OCI-M2 (cell line): ENCODE data around the gene RSPO4.

Experiments used
- DNase-seq: peaks from one replicate; lab custom pipeline; 2025; ENCODE audit not compliant: unreplicated experiment; lab: John Stamatoyannopoulos, UW

Gene RSPO4

DNA sequence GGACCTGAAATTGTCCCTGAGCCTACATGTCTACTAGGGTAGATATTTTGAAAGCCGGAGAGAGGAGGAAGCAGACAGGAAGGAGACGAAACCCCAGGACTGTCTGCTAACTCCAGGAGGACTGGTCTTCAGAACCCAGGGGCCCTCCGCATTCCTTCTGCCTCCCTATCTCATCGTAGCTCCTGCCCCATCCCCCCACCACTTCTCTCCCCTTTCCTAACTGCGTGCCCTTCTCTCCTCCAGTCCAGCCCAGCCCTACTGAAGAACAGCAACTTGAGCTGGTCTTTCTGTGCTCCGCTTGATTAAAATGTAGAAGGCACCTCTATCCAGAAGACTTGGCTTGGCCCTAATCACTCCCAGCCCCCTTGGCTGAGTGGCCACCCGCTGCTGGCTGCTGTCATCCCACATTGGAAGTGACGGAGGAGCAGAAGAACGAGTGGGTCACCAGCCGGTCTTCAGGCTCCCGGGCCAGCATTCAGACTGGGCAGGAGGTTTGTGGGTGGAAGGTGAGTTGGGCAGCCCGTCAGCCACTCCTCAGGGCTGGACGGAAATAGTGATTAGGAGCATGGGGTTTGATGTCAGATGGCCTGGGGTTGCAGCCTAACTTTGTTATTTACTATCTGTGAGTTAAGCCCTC, 57.2 kb downstream of the RSPO4 start:
- DNase-seq: no peak

GRCh38 chr20:944148-944547, 58.0 kb downstream of the RSPO4 start:
- no peak for DNase-seq

- DNase-seq: no peak
Measured at GRCh38 chr20:942611-943010, 59.5 kb downstream of the RSPO4 start.

- no peak for DNase-seq
Measured at GRCh38 chr20:940926-941325, 61.2 kb downstream of the RSPO4 start.

DNA sequence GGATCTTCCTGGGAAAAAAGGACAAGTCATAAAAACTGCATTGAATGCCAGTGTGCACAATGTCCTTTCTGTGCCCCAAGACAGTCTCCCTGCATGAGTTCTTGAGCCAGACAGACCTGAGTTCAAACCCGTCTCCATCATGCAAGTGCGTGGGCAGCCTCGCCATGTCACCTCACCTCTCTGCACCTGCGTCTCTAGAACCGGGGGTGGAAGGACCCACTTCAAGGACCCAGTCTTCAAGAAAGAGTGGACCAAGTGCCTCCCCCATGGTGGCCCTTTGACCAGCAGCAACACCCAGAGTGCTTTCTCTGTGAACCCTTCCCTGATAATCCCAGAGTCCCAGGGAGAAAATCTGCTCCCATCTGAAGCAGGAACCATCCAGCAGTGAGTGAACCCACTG, 62.5 kb downstream of the RSPO4 start:
- DNase-seq: no peak

- DNase-seq: no peak
Measured at GRCh38 chr20:934186-934840, 67.8 kb downstream of the RSPO4 start.

DNA sequence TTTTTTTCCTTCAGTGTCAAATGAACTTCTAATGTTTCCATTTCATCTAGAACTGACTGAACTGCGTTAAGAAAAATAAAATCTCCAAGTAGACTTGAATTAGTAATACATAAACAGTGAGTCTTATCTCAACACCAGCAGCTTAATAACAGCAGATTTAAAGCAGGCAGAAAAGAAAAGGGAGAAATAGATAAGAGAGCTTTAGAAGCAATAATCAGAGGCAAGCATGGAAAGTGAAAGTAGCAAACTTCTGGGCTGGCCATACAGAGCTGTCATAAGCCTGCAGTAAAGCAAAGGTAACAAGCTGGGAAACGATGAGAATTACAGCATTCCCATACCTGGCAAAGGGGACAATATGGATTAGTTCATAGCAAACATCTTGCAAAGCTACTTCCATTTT, 69.1 kb downstream of the RSPO4 start:
- no peak for DNase-seq

DNA sequence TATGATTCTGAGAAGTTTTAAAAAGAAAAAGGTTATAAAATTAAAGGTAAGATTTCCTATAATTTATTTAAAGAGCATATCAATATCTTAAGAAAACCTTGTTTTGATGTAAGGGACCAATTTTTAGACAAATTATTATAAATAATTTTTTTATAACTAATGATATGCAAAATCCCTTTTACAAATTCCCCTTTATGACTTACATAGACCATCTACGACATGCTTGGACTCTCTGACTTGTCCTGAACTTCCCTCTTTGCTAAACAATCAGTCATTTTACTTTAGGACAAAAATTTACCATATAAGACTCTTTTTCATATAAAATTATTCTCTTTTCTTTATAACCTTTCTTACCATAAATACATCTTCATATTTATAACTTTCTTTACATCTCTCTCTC, 70.7 kb downstream of the RSPO4 start:
- no peak for DNase-seq

DNA sequence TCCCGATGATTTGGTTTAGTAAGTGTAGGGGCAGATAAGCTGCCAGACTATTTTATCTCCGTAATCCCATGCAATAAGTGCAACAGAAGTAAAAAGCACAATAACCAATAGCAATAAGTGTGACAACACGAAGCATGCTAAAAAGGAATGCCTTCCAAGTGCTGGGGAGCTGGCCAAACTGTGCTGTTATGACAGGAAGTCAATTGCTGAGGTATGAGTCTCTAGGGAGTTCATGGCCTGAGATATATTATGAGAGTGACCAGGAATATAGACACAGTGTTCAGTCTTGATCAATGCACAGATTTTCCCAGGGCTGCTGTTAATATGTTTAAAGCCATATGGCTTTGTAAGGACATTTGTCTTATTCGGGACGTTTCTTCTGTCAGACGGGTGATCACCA, 75.4 kb downstream of the RSPO4 start:
- no peak for DNase-seq

- no peak for DNase-seq
Measured at GRCh38 chr20:925516-925915, 76.6 kb downstream of the RSPO4 start.

- DNase-seq: no peak
Measured at GRCh38 chr20:924639-925038, 77.5 kb downstream of the RSPO4 start.

DNA sequence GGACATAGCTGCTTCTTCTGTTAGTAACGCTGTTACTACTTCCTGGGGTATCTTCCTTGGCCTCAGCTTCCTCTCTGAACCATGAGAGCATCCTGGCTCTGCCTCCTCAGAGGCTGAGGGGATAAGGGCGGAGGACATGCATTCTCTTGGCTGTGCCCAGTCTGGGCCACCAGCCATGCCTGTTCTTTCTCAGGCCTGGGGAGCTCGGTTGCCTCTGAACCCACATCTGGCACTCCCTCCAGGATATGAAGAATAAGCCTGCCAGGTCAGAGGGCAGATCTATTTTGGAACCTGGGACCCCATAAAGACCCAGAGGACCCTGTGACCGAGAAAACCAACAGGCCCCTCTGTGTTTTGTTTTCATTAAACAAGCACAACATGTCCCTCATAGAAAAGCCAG, 79.3 kb downstream of the RSPO4 start:
- DNase-seq: no peak

GRCh38 chr20:921068-921467, 81.0 kb downstream of the RSPO4 start:
- no peak for DNase-seq

DNA sequence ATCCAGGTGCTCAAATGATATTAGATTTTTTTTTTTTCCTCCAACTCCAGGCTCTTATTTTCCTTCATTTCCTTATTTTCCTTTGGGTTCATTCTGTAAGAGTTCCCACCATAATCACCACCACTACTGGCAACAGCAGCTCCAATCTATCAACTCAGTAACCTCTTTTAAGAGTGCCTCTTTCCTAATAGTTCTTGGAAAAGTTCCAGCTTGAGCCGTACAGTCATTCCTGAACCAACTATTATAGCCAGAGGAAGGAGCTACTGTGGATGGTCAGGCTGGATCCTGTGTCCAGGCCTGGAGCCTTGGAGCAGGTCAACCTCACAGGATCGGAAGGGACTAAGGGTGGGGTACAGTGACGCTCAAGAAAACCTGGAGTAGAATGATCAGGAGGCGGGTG, 81.8 kb downstream of the RSPO4 start:
- DNase-seq: no peak

DNA sequence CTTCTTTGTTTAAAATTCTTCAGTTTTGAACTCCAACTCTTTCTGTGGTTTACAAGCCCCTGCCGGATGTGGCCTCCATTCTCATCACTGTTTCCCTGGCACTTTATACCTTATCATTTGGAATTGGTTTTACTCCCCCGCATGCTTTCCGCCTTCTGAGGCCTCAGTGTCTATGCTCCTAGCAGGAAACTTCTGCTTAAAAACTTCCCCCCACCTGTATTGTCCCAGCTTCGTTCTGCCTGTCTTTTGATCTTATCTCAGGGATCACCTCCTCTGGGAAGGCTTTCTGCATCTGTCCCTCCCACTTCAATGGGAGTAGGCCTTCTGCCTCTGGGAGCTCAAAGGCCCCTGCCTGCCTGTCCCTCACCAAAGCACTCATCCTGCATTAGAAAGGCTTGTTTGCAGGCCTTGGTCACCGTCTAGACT, 82.6 kb downstream of the RSPO4 start:
- DNase-seq: no peak

DNA sequence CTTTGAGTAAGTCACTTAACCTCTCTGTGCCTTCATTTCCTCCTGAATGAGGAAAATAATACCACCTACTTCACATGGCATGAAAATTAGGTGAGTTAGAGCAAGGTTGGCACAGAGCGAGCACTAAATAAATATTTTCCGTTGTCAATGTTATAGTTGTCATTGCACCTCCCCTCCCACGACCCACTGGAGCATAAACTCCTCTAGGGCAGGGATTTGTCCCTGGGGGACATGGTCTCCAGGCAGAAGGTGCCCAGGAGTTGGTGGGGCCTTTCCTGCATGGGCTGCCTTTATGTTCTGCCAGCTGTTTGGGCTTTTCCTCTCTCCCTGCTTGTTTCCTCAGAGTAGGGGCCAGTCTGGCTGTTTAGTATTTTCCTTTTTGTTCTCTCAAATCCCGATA, 84.7 kb downstream of the RSPO4 start:
- DNase-seq: no peak

DNA sequence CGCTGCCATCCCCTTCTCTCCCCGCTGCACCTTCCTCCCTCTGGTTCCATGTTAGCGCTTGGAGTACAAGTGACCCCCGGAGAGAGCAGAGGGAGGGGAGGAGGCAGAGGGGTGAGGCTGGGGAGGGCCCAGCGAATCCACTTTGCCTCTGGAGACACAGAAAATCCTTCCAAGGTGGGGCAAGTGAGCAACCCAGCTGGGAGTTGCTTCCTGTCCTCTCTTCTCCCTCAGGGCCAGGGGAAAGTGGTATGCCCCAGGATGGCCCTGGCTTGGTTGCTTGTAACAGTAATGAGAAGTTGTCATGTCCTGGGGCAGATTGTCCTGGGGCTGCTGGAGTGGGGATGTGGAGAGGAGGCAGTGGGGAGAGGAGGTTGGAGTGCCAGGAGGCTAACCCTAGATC, 85.3 kb downstream of the RSPO4 start:
- no peak for DNase-seq

GRCh38 chr20:916125-916799, 85.8 kb downstream of the RSPO4 start, which contains the start of gene ANGPT4:
ANGPT4 (minus strand) TSS chr20:916334; CDS start chr20:916214, 120 bp downstream.
- no peak for DNase-seq

DNA sequence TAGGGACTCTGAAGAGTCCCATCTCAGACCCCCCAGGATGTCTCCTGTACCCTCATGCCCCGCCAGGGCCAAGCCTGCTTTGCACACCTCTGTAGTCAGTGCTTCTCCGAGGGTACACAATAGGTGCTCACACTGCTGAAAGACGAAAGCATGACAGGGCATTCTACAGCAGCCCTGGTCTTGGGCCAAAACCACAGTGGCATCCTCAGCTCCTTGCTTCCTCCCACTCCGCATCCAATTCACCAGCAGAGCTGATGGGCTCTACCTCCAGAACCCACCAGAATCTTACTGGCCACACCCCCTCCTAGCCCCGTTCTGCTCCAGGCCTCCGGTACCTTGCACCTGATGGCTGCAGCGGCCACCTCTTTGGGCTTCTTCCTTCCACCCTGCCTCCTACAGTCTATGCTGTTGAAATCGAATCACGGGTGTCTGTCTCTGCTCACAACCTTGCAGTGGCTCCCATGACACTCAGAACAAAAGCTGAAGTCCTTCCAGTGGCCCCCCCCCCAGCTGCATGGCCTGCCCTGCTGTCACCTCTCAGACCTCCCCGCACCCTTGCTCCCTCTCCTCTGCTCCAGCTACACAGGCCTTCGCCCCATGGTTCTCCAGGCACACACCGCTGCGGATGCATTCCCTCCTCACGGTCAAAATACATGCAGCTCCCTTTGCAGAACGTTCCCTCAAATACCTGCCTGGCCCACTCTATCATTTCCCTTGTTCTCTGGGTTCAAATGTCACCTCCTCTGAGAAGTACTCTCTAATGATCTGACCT, 87.2 kb downstream of the RSPO4 start:
- DNase-seq: no peak

GRCh38 chr20:913306-913849, 88.7 kb downstream of the RSPO4 start:
- DNase-seq: no peak

DNA sequence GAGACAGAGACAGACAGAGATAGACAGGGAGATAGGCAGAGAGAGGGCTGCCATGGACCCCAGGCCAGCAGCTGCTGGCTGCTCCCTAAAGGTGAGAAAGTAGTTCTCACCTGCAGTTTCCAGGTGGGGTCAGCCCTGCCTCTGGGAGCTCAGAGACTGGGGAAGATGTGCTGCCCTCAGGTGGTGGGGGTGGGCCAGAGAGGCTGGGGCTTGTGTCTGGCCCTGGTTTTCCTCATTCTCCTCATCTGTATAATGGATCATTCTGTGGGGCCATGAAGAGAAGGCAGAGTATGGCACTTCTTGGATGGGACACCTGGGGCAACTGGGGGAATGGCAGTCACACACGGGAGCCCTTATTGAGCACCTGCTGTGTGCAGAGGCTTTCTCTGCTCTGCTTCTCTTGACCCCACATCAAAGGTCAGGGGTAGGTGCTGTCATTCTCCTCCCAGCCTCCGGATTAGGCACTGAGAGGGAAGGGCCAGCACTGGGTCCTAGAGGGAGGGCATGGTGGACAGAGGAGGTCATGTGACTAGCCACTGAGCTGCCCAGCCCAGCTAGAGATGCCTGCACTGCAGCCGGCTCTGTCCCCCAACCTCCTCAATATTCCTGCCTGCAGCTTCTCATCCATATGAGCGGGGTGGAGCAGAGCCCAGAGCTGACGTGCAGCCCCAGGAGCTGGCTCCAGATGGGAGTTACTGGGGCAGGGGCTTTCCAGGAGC, 90.1 kb downstream of the RSPO4 start:
- no peak for DNase-seq
